NB4 (cell line): ENCODE data around the gene CFAP58.

ENCODE experiments used
- MAX ChIP-seq: IDR thresholded peaks from 2 replicates; pipeline ENCODE4 v1.6.1; 2011; ENCODE audit warnings: low read depth, low read length
- POLR2A ChIP-seq: IDR thresholded peaks from 2 replicates; pipeline ENCODE4 v1.6.1; 2011; ENCODE audit warnings: mild to moderate bottlenecking; ENCODE audit not compliant: insufficient read length; ENCODE audit errors: extremely low read depth
- TF ChIP-seq, protein P1 (sequence below): IDR thresholded peaks from one replicate; pipeline ENCODE4 v1.5.1; 2012; ENCODE audit warnings: low read depth, low read length

DNA sequence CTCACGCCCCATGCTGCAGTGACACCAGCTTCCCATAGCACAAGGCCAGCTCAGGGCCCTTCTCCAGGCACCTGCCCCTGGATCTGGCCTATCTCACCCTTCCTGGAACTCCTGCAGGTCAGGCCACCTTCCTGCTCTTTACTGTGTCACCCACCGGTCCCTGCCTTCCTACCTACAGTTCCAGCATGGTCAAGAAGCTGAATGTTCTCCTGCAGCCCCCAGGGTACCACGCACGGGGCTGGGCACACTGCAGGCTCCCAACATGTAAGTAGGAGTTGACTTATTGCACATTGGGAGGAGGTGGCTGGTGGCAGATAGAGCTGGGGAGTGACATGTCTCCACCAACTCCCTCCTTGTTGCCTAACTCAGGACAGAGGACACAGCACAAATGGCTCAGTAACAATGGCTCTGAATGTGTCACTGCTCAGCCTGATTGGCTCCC is 29.9 kb upstream of the CFAP58 start:
- TF ChIP-seq, protein P1, sequence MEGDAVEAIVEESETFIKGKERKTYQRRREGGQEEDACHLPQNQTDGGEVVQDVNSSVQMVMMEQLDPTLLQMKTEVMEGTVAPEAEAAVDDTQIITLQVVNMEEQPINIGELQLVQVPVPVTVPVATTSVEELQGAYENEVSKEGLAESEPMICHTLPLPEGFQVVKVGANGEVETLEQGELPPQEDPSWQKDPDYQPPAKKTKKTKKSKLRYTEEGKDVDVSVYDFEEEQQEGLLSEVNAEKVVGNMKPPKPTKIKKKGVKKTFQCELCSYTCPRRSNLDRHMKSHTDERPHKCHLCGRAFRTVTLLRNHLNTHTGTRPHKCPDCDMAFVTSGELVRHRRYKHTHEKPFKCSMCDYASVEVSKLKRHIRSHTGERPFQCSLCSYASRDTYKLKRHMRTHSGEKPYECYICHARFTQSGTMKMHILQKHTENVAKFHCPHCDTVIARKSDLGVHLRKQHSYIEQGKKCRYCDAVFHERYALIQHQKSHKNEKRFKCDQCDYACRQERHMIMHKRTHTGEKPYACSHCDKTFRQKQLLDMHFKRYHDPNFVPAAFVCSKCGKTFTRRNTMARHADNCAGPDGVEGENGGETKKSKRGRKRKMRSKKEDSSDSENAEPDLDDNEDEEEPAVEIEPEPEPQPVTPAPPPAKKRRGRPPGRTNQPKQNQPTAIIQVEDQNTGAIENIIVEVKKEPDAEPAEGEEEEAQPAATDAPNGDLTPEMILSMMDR: no peak
- TF ChIP-seq MAX (no peak), POLR2A (no peak)
